H1 (cell line): ENCODE results near the gene SELENOS.

Source experiments
- ATF2 ChIP-seq: IDR thresholded peaks from 2 replicates; pipeline ENCODE4 v1.6.1; 2012; ENCODE audit warnings: low read length, inconsistent platforms
- CBX8 ChIP-seq: fragments of 300-800, 300-1000 bp; sonication (generic); IDR thresholded peaks from 2 replicates; pipeline ENCODE4 v1.7.1; 2016; ENCODE audit warnings: low read depth, low read length, borderline replicate concordance
- GABPA ChIP-seq: IDR thresholded peaks from 2 replicates; pipeline ENCODE4 v1.6.1; 2011; ENCODE audit warnings: mild to moderate bottlenecking, low read length, moderate library complexity, borderline replicate concordance; ENCODE audit not compliant: insufficient read depth
- POLR2A ChIP-seq, 2 experiments: IDR thresholded peaks; 1 replicate in 1 of 2; 2 replicates in 1 of 2; pipeline ENCODE4 v1.6.1; 2011; ENCODE audit warnings: low read depth in 2 of 2, low read length in 2 of 2, mild to moderate bottlenecking in 2 of 2; ENCODE audit errors: control extremely low read depth in 1 of 2
- POLR2AphosphoS5 ChIP-seq: IDR thresholded peaks from 2 replicates; pipeline ENCODE4 v1.6.1; 2011; ENCODE audit warnings: low read depth, low read length
- RAD21 ChIP-seq, 2 experiments: IDR thresholded peaks in 1 of 2; conservative IDR thresholded peaks in 1 of 2; 2 replicates each; pipeline ENCODE4 v1.6.1; 2011; ENCODE audit warnings: low read depth in 2 of 2, low read length in 2 of 2, improper control_type of control experiment in 1 of 2, inconsistent platforms in 1 of 2, mild to moderate bottlenecking in 1 of 2, moderate library complexity in 1 of 2
- SRF ChIP-seq: IDR thresholded peaks from 2 replicates; pipeline ENCODE4 v1.6.1; 2011; ENCODE audit warnings: mild to moderate bottlenecking, low read depth, low read length, moderate library complexity
- TF ChIP-seq, protein P1 (sequence below), 3 experiments: IDR thresholded peaks; 1 replicate in 2 of 3; 2 replicates in 1 of 3; pipeline versions ENCODE4 v1.5.1 to v1.6.1; 2011; ENCODE audit warnings: low read length in 3 of 3, mild to moderate bottlenecking in 3 of 3, inconsistent platforms in 2 of 3, low read depth in 1 of 3, moderate library complexity in 1 of 3; ENCODE audit not compliant: insufficient read depth in 1 of 3; ENCODE audit errors: control extremely low read depth in 1 of 3

GRCh38 chr15:101325263-101326025 is 48.2 kb upstream of the SELENOS start:
- TF ChIP-seq, protein P1, sequence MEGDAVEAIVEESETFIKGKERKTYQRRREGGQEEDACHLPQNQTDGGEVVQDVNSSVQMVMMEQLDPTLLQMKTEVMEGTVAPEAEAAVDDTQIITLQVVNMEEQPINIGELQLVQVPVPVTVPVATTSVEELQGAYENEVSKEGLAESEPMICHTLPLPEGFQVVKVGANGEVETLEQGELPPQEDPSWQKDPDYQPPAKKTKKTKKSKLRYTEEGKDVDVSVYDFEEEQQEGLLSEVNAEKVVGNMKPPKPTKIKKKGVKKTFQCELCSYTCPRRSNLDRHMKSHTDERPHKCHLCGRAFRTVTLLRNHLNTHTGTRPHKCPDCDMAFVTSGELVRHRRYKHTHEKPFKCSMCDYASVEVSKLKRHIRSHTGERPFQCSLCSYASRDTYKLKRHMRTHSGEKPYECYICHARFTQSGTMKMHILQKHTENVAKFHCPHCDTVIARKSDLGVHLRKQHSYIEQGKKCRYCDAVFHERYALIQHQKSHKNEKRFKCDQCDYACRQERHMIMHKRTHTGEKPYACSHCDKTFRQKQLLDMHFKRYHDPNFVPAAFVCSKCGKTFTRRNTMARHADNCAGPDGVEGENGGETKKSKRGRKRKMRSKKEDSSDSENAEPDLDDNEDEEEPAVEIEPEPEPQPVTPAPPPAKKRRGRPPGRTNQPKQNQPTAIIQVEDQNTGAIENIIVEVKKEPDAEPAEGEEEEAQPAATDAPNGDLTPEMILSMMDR (IDR thresholded peaks at IDR 0.05; ENCODE audit: control extremely low read depth in 1 of 3, insufficient read depth in 1 of 3, low read depth in 1 of 3, low read length in 3 of 3) = no peak
- TF ChIP-seq CBX8 = no peak
- TF ChIP-seq RAD21 (IDR thresholded peaks at IDR 0.05 in 1 of 2, conservative IDR thresholded peaks at IDR 0.05 in 1 of 2; ENCODE audit: low read depth in 2 of 2, low read length in 2 of 2) = no peak
- TF ChIP-seq ATF2 = no peak
- no peak for TF ChIP-seq POLR2A (IDR thresholded peaks at IDR 0.05; ENCODE audit: control extremely low read depth in 1 of 2, low read depth in 2 of 2, low read length in 2 of 2)
- TF ChIP-seq POLR2AphosphoS5 = no peak
- no peak for TF ChIP-seq SRF
- no peak for TF ChIP-seq GABPA
